ENCODE results near the gene GPD2.
"Not testable (repeated sequence)": the region's sequence is repeated elsewhere in the genome, so short reads cannot be mapped to it uniquely, and the experiment has no call there.

GPD2 gene

GRCh38 chr2:156528583-156528982, 92.4 kb downstream of the GPD2 start:
- not testable (repeated sequence) for DNase-seq (ENCODE audit: low read depth, low spot score)

- DNase-seq (ENCODE audit: low read depth, low spot score), result no peak
Observed at GRCh38 chr2:156532989-156533388, 96.8 kb downstream of the GPD2 start.

GRCh38 chr2:156536534-156536933, 100.4 kb downstream of the GPD2 start:
- DNase-seq (ENCODE audit: low read depth, low spot score), result no peak

- no peak for DNase-seq (ENCODE audit: low read depth, low spot score)
Observed at GRCh38 chr2:156537141-156537540, 101.0 kb downstream of the GPD2 start.

- no peak for DNase-seq (ENCODE audit: low read depth, low spot score)
Observed at GRCh38 chr2:156538083-156538504, 101.9 kb downstream of the GPD2 start.

GRCh38 chr2:156539086-156539860, 103.1 kb downstream of the GPD2 start:
- no peak for DNase-seq (ENCODE audit: low read depth, low spot score)

GRCh38 chr2:156540706-156541105, 104.5 kb downstream of the GPD2 start:
- DNase-seq (ENCODE audit: low read depth, low spot score), result no peak

- no peak for DNase-seq (ENCODE audit: low read depth, low spot score)
Observed at GRCh38 chr2:156541229-156541628, 105.0 kb downstream of the GPD2 start.

GRCh38 chr2:156541706-156542105, 105.5 kb downstream of the GPD2 start:
- DNase-seq (ENCODE audit: low read depth, low spot score), result no peak

- DNase-seq (ENCODE audit: low read depth, low spot score), result no peak
Observed at GRCh38 chr2:156548413-156548812, 112.2 kb downstream of the GPD2 start.

GRCh38 chr2:156553714-156554442, 117.7 kb downstream of the GPD2 start:
- DNase-seq (ENCODE audit: low read depth, low spot score), result no peak

GRCh38 chr2:156561326-156561725, 125.1 kb downstream of the GPD2 start:
- no peak for DNase-seq (ENCODE audit: low read depth, low spot score)

GRCh38 chr2:156562124-156562523, 125.9 kb downstream of the GPD2 start:
- DNase-seq (ENCODE audit: low read depth, low spot score), result no peak

GRCh38 chr2:156563994-156564753, 128.0 kb downstream of the GPD2 start:
- no peak for DNase-seq (ENCODE audit: low read depth, low spot score)

GRCh38 chr2:156565066-156565710, 129.0 kb downstream of the GPD2 start:
- no peak for DNase-seq (ENCODE audit: low read depth, low spot score)

- no peak for DNase-seq (ENCODE audit: low read depth, low spot score)
Observed at GRCh38 chr2:156573710-156574109, 137.5 kb downstream of the GPD2 start.

GRCh38 chr2:156574112-156574511, 137.9 kb downstream of the GPD2 start:
- no peak for DNase-seq (ENCODE audit: low read depth, low spot score)

- no peak for DNase-seq (ENCODE audit: low read depth, low spot score)
Observed at GRCh38 chr2:156576005-156576404, 139.8 kb downstream of the GPD2 start.

GRCh38 chr2:156580501-156580900, 144.3 kb downstream of the GPD2 start:
- no peak for DNase-seq (ENCODE audit: low read depth, low spot score)

GRCh38 chr2:156581280-156581679, 145.1 kb downstream of the GPD2 start:
- DNase-seq (ENCODE audit: low read depth, low spot score), result no peak

- DNase-seq (ENCODE audit: low read depth, low spot score), result no peak
Observed at GRCh38 chr2:156585457-156585856, 149.3 kb downstream of the GPD2 start.

GRCh38 chr2:156586621-156587020, 150.4 kb downstream of the GPD2 start:
- no peak for DNase-seq (ENCODE audit: low read depth, low spot score)
